Right lobe of liver (tissue), 4 donors: ENCODE data around the gene ATL1.
"Not testable (repeated sequence)": the region's sequence is repeated elsewhere in the genome, so short reads cannot be mapped to it uniquely, and the experiment has no call there.

Experiments
- POLR2A ChIP-seq: fragments of 450-650 bp; IDR thresholded peaks from one replicate; pipeline ENCODE4 v1.6.1; 2017; ENCODE audit warnings: antibody characterized with exemption, mild to moderate bottlenecking
- TF ChIP-seq, protein P1 (sequence below), 4 donors: fragments of 200-600 bp in 3 of 4; fragments of 450-650 bp in 1 of 4; IDR thresholded peaks; one replicate each; pipeline versions ENCODE4 v1.5.1 to v1.8.0; 2016 to 2022; ENCODE audit warnings: antibody characterized with exemption in 4 of 4, mild to moderate bottlenecking in 2 of 4
- donor health status: DM: no; HTN: no; CAD: no.
- donor health status: DM: no; HTN: no; CAD: no.
- donor health status: DM: no; HTN: yes; CAD: no.

DNA sequence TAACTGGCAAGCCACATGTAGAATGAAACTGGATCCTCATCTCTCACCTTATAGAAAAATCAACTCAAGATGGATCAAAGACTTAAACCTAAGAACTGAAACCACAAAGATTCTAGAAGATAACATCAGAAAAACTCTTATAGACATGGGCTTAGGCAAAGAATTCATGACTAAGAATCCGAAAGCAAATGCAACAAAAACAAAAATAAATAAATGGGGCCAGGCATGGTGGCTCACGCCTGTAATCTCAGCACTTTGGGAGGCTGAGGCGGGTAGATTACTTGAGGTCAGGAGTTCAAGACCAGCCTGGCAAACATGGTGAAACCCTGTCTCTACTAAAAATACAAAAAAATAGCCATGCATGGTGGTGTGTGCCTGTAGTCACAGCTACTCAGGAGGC is 7.1 kb upstream of the ATL1 start:
- TF ChIP-seq POLR2A = not testable (repeated sequence)
- TF ChIP-seq, protein P1, sequence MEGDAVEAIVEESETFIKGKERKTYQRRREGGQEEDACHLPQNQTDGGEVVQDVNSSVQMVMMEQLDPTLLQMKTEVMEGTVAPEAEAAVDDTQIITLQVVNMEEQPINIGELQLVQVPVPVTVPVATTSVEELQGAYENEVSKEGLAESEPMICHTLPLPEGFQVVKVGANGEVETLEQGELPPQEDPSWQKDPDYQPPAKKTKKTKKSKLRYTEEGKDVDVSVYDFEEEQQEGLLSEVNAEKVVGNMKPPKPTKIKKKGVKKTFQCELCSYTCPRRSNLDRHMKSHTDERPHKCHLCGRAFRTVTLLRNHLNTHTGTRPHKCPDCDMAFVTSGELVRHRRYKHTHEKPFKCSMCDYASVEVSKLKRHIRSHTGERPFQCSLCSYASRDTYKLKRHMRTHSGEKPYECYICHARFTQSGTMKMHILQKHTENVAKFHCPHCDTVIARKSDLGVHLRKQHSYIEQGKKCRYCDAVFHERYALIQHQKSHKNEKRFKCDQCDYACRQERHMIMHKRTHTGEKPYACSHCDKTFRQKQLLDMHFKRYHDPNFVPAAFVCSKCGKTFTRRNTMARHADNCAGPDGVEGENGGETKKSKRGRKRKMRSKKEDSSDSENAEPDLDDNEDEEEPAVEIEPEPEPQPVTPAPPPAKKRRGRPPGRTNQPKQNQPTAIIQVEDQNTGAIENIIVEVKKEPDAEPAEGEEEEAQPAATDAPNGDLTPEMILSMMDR (IDR thresholded peaks at IDR 0.05) = not testable (repeated sequence)
